RWPE1 (cell line): ENCODE results near the gene WDR53.
"Not testable (repeated sequence)": the region's sequence is repeated elsewhere in the genome, so short reads cannot be mapped to it uniquely, and the experiment has no call there.

Experiments
- CTCF ChIA-PET: fragments of 350-600 bp; sonication (Branson Sonifier 250); formaldehyde crosslinking; extraction: SDS; loops from one replicate; lab custom pipeline; 2021; lab: Yijun Ruan, JAX
- POLR2A ChIA-PET: fragments of 400-600 bp; formaldehyde crosslinking; extraction: SDS; loops from one replicate; lab custom pipeline; 2020; ENCODE audit warnings: antibody characterized with exemption; ENCODE audit not compliant: low non-redundant PET; lab: Yijun Ruan, JAX
- DNase-seq: peaks from one replicate; pipeline ENCODE4 v3.0.0; 2012; ENCODE audit warnings: low spot score
- H3K27ac ChIP-seq: fragments of 450-650 bp; 2 replicates; pipeline ENCODE4 v1.5.1; 2017
- TF ChIP-seq, protein P1 (sequence below): fragments of 450-650 bp; conservative IDR thresholded peaks from 2 replicates; pipeline ENCODE4 v1.5.1; 2017; ENCODE audit warnings: low read depth, mild to moderate bottlenecking

WDR53 gene

DNA sequence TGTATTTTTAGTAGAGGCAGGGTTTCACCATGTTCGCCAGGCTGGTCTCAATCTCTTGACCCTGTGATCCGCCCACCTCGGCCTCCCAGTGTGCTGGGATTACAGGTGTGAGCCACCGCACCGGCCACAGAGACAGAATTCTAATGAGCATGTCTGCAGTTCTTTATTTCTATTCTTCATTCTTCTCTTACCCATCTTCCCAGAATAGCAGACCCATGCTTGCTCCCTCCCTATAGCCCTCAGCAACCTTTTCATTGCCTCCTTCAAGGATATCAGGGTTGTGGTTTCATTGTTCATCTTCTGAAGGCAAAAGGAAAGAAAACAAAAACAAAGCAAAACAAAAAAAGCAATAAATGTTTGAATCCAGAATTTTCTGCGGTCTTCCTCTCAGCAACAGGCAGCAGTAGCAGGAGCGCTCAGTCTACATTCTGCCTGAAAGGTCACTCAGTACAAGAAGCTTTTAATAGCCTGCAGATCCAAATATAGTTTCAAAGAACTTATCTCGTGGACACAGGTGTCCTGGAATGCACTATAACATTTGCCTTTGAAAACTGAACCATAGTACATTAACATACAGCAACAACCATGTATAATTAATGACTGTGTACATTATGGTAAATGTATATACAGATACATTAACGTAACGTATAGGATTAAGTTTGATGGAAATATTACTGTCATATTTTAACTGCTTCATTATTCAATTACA is 53.3 kb downstream of the WDR53 start, which contains the start of gene SMCO1:
Gene SMCO1 (minus strand): TSS at position 434 of the 709 bp plus-strand sequence. CDS start 137 bp downstream, at position 297.
- DNase-seq, result no peak
- H3K27ac ChIP-seq, result no peak within 1 kb of the TSS
- TF ChIP-seq, protein P1, sequence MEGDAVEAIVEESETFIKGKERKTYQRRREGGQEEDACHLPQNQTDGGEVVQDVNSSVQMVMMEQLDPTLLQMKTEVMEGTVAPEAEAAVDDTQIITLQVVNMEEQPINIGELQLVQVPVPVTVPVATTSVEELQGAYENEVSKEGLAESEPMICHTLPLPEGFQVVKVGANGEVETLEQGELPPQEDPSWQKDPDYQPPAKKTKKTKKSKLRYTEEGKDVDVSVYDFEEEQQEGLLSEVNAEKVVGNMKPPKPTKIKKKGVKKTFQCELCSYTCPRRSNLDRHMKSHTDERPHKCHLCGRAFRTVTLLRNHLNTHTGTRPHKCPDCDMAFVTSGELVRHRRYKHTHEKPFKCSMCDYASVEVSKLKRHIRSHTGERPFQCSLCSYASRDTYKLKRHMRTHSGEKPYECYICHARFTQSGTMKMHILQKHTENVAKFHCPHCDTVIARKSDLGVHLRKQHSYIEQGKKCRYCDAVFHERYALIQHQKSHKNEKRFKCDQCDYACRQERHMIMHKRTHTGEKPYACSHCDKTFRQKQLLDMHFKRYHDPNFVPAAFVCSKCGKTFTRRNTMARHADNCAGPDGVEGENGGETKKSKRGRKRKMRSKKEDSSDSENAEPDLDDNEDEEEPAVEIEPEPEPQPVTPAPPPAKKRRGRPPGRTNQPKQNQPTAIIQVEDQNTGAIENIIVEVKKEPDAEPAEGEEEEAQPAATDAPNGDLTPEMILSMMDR, result no peak
- POLR2A ChIA-PET, result no interaction called here
- CTCF ChIA-PET, result no interaction called here

DNA sequence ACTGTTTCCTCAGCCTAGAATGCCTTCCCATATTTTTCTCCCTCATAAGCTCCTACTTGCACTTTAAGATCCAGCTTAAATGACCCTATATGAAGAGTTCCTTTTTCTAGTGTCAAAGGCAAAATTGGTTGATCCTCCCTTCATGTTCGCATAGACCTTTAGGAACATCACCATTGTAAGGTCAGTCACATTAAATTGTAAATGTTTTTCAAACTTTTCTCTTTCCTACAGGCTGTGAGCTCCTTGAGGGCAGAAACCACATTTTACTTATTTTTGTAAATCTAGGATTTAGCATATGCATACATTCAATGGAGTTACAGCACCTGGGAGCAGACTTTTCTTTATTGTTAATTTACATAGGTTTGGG is 54.0 kb downstream of the WDR53 start:
- ChIA-PET CTCF (no interaction called here), POLR2A (no interaction called here)
- H3K27ac ChIP-seq, result no peak overlapping the region
- TF ChIP-seq, protein P1, result no peak
- DNase-seq, result no peak

DNA sequence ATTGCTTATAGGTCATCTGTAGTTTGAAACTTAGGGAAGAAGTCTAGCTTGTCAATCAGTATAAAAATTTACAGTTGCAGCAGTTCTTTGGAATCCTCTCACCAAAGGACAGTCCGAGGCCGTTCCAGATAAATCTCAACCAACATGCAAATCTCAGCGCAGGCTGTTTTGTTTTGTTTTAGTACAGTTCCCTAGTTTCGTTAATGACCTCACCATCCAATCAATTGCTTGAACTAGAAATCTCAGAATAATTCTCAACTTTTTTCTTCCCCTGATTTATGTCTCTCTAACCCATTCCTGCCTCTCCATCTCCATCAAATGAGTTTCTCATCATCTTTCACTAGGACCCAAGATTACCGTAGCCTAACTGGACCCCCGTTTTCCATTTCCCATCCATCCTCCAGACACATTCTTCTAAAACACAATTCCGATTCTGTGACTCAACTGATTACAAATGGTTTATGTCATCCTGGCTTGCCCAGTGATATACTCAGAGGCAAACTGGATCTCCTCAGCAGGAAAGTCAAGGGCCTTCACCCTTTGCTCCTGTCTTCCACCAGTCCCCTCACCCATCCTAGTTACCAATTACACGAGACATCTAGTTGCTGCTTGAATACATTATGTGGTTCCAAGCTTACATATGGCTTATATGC is 54.5 kb downstream of the WDR53 start:
- no peak overlapping the region for H3K27ac ChIP-seq
- ChIA-PET POLR2A (no interaction called here), CTCF (no interaction called here)
- TF ChIP-seq, protein P1, result no peak
- DNase-seq, result no peak

DNA sequence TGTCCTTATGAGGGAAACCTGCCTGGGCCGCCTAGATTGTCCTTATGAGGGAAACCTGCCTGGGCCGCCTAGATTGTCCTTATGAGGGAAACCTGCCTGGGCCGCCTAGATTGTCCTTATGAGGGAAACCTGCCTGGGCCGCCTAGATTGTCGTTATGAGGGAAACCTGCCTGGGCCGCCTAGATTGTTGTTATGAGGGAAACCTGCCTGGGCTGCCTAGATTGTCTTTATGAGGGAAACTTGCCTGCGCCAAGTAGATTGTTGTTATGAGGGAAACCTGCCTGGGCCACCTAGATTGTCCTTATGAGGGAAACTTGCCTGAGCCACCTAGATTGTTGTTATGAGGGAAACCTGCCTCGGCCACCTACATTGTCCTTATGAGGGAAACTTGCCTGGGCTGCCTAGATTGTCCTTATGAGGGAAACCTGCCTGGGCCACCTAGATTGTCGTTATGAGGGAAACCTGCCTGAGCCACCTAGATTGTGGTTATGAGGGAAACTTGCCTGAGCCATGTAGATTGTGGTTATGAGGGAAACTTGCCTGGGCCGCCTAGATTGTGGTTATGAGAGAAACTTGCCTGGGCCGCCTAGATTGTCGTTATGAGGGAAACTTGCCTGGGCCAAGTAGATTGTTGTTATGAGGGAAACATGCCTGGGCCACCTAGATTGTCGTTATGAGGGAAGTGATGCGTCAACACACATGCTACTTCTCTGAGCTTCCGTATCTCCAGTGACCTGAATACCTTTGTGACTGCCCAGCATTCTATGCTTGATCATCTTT is 56.5 kb downstream of the WDR53 start:
- DNase-seq, H3K27ac ChIP-seq, POLR2A ChIA-PET: not testable (repeated sequence)
- CTCF ChIA-PET, result interaction anchor here (0.6 kb wide), 1 partner anchor 25 kb away, joined by 4 read pairs; no protein-coding TSS in a partner anchor

DNA sequence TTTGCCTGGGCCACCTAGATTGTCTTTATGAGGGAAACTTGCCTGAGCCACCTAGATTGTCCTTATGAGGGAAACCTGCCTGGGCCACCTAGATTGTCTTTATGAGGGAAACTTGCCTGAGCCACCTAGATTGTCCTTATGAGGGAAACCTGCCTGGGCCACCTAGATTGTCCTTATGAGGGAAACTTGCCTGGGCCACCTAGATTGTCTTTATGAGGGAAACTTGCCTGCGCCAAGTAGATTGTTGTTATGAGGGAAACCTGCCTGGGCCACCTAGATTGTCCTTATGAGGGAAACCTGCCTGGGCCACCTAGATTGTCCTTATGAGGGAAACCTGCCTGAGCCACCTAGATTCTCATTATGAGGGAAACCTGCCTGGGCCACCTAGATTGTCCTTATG is 57.2 kb downstream of the WDR53 start:
- CTCF ChIA-PET, POLR2A ChIA-PET, H3K27ac ChIP-seq, DNase-seq: not testable (repeated sequence)

DNA sequence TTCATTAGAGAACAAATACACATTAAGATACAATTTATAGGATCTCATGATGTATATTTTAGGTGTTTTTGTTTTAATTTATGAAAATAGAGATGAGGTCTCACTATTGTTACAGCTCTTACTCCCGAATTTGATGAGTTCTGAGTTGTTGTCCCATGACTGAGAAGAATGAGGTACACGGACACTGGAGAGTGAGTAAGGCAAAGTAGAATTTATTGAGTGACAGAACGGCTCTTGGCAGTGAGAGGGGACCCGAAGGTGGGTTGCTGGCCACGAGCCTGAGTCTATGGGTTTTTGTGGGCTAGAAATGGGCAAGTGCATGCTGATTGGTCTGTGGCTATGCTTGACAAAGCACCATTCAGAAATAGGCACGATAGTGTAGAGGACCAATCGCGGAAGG is 61.7 kb downstream of the WDR53 start:
- DNase-seq, result no peak
- POLR2A ChIA-PET, result no interaction called here
- TF ChIP-seq, protein P1, result no peak
- CTCF ChIA-PET, result no interaction called here
- no peak overlapping the region for H3K27ac ChIP-seq

DNA sequence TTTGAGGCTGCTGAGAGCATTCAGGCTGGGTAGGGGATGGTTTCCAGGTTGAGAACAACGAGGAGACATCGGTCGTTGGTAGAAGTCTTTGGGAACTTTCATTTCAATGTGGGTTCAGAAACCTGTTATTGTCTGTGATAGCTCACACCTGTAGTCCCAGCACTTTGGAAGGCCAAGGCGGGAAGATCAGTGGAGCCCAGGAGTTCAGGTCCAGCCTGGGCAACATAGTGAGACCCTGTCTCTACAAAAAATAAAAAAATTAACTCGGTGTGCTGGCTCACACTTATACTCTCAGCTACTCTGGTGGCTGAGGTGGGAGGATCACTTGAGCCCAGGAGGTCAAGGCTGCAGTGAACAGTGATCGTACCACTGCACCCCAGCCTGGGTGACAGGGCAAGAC is 63.8 kb downstream of the WDR53 start:
- CTCF ChIA-PET, result interaction anchor here (0.7 to 1.1 kb wide), 3 partner anchors 29 to 437 kb away, joined by 3 read pairs; no protein-coding TSS in a partner anchor
- TF ChIP-seq, protein P1, result no peak
- peak overlapping the region; percentile 99 for H3K27ac ChIP-seq
- POLR2A ChIA-PET, result no interaction called here
- DNase-seq, result no peak
